Stomach (tissue), 4 donors: ENCODE measurements around the gene RASGRP3.

Experiments used
- POLR2A ChIP-seq, 4 donors: fragments of 450-650 bp; IDR thresholded peaks; one replicate each; pipeline ENCODE4 v1.6.1; 2016; ENCODE audit warnings: antibody characterized with exemption in 4 of 4, control low read depth in 2 of 4, mild to moderate bottlenecking in 1 of 4, moderate library complexity in 1 of 4
- POLR2AphosphoS5 ChIP-seq, 3 donors: sonication (generic); formaldehyde crosslinking; IDR thresholded peaks; one replicate each; pipeline ENCODE4 v1.6.1; 2016; ENCODE audit warnings: antibody characterized with exemption in 3 of 3
- TF ChIP-seq, protein P1 (sequence below), 7 experiments: fragments of 450-650 bp in 4 of 7; fragments of 200-600 bp in 3 of 7; sonication (generic) in 3 of 7; IDR thresholded peaks; one replicate each; pipeline ENCODE4 v1.5.1; 2016 to 2019; ENCODE audit warnings: antibody characterized with exemption in 7 of 7, control low read depth in 2 of 7, mild to moderate bottlenecking in 1 of 7

DNA sequence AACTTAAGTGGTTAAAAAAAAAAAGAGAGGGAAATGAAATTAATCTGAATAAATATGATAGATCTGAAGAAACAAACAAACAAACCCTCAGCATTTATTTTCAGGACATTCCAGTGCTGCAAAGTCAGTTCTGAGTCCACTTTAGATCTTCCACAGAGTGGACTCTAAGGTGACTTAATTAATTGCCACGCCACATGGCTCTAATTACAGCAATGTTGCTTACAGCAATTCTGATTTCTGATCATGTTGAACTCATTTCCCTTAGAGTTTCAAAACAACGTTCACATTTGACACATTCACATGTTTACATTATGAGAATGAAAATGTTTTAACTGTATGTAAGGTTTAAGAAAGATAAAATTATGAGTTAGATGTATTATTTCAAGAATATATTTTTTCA is 38.6 kb upstream of the RASGRP3 start:
- TF ChIP-seq POLR2A (IDR thresholded peaks at IDR 0.05) = no peak
- TF ChIP-seq, protein P1, sequence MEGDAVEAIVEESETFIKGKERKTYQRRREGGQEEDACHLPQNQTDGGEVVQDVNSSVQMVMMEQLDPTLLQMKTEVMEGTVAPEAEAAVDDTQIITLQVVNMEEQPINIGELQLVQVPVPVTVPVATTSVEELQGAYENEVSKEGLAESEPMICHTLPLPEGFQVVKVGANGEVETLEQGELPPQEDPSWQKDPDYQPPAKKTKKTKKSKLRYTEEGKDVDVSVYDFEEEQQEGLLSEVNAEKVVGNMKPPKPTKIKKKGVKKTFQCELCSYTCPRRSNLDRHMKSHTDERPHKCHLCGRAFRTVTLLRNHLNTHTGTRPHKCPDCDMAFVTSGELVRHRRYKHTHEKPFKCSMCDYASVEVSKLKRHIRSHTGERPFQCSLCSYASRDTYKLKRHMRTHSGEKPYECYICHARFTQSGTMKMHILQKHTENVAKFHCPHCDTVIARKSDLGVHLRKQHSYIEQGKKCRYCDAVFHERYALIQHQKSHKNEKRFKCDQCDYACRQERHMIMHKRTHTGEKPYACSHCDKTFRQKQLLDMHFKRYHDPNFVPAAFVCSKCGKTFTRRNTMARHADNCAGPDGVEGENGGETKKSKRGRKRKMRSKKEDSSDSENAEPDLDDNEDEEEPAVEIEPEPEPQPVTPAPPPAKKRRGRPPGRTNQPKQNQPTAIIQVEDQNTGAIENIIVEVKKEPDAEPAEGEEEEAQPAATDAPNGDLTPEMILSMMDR (IDR thresholded peaks at IDR 0.05) = no peak
- no peak for TF ChIP-seq POLR2AphosphoS5 (IDR thresholded peaks at IDR 0.05)
